OCI-LY3 (cell line): Measurements from ENCODE around the gene FAM151A.

ENCODE experiments used
- CTCF ChIP-seq: fragments of 200-600, 300-600 bp; sonication (generic); IDR thresholded peaks from 2 replicates; pipeline ENCODE4 v1.5.1; 2014; ENCODE audit warnings: antibody characterized with exemption, low read length, low read depth
- EZH2phosphoT487 ChIP-seq: fragments of 200-600 bp; shearing (Covaris generic); IDR thresholded peaks from 2 replicates; pipeline ENCODE4 v1.6.1; 2018; ENCODE audit warnings: antibody characterized with exemption, mixed run types, low read depth

DNA sequence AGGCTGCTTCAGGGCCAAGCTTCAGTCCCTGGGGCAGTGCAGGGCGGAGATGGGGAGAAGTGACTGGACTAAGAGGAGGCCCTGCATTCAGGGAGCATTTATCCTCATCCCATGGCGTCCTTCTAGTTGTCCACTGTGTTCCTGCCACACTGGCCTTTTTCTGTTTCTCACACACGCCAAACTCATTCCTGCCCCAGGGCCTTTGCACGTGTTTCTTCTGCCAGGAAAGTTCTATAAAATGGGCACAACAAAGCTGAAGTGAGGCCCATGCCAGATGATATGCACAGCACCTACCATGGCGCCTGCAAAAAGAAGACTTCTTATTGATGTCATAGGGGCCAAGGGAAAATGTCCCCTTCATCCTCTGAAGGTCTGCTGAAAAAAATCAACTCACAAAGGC, 42.5 kb upstream of the FAM151A start:
- TF ChIP-seq CTCF (no peak), EZH2phosphoT487 (no peak)
